NK-92 (cell line): ENCODE data around the gene PLCL2.

Experiments
- DNase-seq: peaks from one replicate; lab custom pipeline; 2025; ENCODE audit not compliant: unreplicated experiment; lab: John Stamatoyannopoulos, UW

The PLCL2 gene

DNA sequence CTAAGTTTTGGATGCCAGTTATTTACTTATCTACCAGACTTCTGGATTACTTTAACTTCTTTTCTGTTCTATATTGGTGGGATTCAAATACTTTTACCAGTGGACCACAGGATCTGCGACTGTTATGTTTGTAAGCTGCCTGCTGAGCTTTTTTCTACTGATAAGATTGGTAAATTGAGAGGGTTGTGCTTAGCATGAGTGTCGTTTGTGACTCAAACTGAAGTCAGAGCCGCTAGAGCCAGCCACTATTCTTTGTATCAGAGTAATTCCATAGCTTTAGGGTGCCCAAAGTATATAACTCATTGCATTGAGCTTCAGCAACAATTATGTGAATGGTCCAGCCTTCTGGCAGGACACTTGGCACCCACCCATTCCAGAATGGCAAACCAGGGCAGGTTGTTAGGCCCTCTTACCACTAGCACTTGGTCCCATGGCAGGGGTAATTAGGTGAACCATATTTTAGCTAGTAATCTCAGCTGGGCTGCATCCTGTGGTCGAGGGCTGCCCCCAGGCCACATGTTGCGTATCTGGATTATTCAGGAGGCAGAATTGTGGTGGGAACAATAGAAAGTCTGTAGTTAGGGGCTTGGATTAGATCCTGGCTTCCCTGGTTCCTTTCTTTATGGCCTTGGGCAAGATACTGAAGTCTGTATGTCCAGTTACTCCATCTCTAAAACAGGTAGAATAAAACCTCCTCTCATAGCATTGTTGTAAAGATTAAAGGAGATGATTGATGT lies 6.0 kb downstream of the PLCL2 start:
- no peak for DNase-seq

GRCh38 chr3:16893618-16894200 lies 9.0 kb downstream of the PLCL2 start:
- no peak for DNase-seq

- DNase-seq = no peak
Observed at GRCh38 chr3:16896094-16896627, 11.4 kb downstream of the PLCL2 start.

- no peak for DNase-seq
Observed at GRCh38 chr3:16896820-16897219, 12.1 kb downstream of the PLCL2 start.

GRCh38 chr3:16897254-16897926 lies 12.6 kb downstream of the PLCL2 start:
- no peak for DNase-seq

DNA sequence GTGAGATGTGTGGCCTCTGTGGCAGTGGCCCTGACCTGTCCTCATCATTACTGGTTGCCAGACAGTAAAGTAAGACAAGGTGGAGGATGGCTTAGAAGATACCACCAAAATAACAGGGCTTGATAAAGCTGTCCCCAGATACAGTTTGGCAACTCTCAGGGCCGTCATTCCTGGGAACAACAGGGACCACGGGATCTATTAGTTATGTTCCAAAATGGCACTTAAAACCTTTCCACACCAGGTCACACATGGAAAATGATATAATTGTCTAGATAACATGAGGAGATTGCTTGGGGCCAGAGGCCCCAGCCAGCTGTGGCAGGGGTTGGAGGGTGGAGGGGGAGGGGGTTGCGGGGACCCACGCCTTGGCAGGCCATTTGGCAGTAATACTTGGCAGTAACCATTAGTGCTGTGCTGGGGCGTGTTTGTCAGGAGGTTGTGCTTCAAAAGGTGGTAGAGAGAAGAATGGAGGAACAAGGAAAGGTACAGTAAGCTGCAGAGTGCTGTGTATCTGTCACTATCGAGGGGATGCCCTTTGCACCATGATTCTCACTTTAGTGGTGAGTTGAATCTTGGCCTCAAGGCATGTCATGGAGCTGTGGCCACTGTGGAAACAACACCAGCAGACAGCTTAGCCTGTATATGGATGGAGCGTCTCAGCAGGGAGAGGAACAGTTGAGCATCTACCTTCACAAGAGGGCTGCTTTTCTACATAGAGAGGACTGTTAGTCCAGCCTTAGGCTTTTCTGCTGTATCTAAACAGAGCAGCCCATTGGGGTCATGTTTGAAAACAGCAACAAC lies 14.0 kb downstream of the PLCL2 start:
- no peak for DNase-seq

- no peak for DNase-seq
Observed at GRCh38 chr3:16899919-16900318, 15.2 kb downstream of the PLCL2 start.

DNA sequence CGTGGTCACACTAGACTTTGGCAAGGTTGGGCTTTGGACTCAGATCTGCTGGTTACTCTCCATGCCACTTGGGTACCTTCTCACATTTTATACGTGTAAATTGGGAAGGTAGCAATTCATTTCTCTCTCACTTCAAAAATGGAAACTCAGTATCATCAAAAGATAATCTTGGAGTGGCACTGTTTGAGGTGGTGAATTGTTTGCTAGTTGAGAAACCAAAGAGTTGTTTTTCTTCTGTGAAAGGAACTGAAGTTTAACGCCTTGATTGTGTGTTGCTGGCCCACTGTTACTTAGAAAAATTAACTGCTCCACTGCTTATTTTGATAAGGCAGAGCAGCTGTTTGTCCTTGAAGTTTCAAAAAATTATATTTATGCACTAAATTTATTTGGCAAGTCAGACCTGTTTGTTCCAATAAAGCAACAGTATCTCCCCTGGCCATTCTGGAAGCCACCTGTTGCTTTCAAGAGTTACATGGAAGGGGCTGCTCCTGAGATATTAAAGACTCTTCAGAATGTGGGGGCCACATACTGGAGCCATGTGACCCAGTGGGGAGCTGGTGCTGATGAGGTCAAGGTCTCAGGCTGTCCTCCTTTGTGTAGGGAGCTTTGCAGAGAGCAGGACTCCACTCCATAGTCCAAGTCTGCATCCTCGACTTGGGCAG lies 16.2 kb downstream of the PLCL2 start:
- DNase-seq = no peak

DNA sequence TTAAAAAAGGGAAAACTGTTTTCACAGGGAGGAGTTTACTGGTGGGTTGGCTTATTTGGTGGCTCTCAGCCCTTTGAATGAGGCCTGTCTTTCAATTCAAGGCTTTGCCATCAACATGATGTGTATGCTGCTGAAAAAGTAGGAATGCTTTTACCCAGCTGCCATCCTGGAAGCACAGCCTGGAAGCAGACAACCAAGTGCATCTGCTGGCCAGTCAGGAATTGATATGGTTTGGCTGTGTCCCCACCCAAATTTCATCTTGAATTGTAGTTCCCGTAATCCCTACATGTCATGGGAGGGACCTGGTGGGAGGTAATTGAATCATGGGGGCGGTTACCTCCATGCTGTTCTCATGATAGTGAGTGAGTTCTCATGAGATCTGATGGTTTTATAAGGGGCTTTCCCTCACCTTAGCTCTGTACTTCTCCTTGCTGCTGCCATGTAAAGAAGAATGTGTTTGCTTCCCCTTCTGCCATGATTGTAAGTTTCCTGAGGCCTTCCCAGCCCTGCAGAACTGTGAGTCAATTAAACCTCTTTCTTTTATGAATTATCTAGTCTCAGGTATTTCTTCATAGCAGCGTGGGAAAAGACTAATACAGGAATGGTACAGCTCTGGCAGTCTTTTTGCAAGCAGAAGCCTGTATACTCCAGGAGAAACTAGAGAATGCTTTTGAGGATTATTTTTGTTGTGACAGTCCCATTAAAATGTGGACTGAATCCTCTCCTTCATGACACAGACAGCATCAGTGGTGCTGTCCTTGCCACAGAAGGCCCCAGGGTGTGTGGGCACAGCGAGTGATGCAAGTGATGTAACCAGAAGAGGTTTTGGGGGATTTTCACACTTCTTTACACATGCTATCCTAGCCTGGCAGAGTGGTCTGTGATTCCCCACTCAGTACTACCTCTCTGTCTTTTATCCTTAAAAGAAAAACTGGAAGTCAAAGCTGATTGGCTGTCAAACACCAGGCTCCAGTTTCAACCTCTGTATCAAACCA lies 20.0 kb downstream of the PLCL2 start:
- DNase-seq = no peak

GRCh38 chr3:16905704-16906103 lies 20.9 kb downstream of the PLCL2 start:
- DNase-seq = no peak

DNA sequence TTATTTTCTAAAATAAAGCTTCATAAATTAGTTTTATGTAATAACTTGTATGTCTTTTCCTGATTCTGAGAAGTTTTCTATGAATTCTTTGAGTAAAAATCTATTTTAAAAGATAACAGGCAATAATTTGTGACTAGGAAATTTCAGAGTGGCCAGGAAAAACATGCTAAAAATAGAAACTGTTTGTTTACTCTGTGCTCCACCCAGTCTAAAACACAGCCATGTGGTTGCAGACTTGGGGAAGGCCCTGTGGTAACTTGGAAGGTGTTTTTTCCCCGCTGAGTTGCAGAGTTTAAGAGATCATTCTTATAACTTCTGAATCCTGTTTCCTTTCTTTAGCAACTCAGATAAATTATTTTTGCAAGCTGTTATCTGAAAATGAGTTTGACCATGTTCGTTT lies 21.9 kb downstream of the PLCL2 start:
- DNase-seq = no peak

DNA sequence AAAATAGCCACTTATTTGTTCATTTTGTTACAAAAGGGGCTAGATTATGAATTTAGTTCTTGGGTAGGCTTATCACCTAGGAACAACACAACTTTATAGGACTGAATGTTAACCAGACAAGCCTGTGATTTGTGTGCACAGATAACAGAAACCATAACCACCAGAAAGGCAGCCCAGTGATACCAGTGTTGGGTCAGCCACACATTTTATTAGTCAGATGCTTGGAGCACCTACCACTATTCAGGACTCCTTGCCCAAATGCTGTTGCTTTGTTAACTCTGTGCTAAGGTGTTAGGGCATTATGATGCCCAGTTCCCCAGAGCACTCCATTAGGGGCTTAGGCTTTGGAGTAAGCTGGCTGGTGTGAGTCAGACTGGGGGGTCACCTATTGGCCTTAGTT lies 22.5 kb downstream of the PLCL2 start:
- DNase-seq = no peak

- no peak for DNase-seq
Observed at GRCh38 chr3:16908016-16908807, 23.5 kb downstream of the PLCL2 start.

DNA sequence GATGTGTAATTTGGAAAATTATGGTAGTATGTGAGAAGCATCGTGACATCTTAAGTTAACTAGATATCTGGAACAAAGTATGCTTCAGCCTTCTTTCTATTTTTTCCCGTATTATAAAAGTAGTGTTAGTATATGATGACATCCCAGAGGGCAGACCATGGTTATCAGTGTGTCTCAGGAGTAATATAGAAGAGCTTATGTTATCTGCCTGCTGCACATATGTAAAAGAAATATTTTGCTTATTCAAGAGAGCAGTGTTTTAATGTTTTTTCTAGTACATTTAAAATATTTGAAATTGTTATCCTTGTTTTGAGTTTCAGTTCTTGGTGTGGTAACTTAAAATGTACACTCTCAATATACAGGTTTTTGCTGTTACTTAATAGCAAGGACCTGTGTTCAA lies 24.1 kb downstream of the PLCL2 start:
- no peak for DNase-seq

DNA sequence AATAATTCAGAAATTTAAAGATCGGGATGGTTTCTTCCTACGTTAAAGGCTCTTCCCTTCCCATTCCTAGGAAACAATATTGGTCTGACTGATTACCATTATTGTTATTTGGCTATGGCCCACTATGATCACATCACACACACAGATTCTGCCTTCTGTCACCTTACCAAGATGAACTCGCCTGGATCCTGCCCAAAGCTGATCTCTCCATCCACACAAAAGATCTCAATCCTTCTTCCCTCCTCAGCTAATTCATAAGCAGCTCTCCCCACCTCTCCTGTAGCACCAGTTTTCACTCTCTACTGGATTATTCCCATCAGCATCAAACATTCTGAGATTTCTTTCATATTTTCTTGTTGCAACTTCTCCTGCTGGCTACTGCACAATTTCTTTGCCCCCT lies 25.0 kb downstream of the PLCL2 start:
- no peak for DNase-seq

GRCh38 chr3:16910207-16910606 lies 25.5 kb downstream of the PLCL2 start:
- no peak for DNase-seq

GRCh38 chr3:16911916-16912315 lies 27.2 kb downstream of the PLCL2 start:
- DNase-seq = no peak

DNA sequence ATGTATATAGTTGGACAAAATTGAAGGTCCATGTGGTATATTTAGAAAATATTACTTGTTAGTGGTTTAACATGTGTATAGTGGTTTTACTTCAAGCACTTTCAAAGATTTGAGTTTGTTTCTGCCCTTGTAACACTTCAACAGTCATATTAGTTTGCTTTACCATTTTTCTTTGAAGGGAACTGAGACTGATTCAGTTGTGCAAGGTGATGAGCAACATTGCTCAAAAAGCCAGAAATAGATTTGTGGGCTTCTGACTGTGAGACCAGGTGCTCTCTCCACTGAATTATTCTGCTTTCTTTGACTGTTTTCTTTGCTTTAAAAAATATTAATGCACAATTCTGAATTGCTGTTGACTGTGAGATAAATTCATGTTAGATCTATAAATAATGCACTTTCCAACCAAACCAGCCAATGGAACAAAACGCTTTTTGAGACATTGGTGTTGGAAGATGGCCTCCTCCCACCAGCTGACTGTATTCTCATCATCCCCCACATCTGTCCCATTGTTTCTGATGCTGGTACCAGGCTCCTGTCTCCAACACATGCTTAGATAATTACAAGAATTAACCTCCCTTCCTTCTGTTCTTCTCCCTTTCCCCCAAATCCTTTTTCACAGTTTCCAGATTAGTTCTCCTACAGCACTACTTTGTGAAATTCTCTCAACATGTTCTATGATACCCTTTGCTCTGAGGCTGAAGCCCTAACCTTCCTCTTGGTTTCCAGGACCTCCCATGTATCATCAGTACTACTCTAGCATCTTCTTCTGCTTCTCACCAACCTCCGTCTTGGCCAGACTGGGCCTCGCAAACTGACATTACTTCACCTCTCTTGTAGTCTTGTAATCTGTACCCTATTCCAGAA lies 27.9 kb downstream of the PLCL2 start:
- no peak for DNase-seq
